ENCODE data around the gene TOP3B. TPM values are rescaled to one million over a fixed set of nuclear protein-coding genes. Genes with fewer than 3 reads are reported as not detected.

Gene TOP3B
- total RNA-seq, 1 experiment from 2014 or later = 68.6 TPM

DNA sequence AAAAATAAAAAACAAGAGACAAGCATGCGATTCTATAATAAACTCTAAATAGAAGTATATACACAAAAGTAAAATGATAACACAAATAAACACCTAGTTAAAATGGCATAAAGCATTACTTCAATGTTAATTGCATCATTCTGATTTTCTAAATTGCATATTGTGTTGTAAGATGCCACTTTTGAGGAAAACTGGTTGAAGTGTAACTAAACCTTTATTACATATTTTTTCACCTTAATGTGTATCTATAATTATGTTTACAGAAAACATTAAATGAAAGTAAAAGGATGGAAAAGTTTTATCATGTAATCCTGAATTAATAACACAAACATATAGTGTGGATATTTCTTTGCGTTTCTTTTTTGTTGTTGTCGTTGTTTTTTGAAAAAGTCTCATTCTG, 45.4 kb upstream of the TOP3B start:
- TF ChIP-seq CREM (CRISPR knock-in tag; IDR thresholded peaks at IDR 0.05) = no peak
- TF ChIP-seq NFYB (CRISPR knock-in tag; conservative IDR thresholded peaks at IDR 0.05; ENCODE audit: low read depth) = no peak
- TF ChIP-seq RORB (CRISPR knock-in tag; IDR thresholded peaks at IDR 0.05) = no peak
- TF ChIP-seq, protein P1, sequence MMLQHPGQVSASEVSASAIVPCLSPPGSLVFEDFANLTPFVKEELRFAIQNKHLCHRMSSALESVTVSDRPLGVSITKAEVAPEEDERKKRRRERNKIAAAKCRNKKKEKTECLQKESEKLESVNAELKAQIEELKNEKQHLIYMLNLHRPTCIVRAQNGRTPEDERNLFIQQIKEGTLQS (CRISPR knock-in tag; conservative IDR thresholded peaks at IDR 0.05) = no peak
- TF ChIP-seq EMX1 (CRISPR knock-in tag; IDR thresholded peaks at IDR 0.05) = no peak
- TF ChIP-seq NFE2L1 (CRISPR knock-in tag; IDR thresholded peaks at IDR 0.05) = no peak
- no peak for TF ChIP-seq MLX (CRISPR knock-in tag; IDR thresholded peaks at IDR 0.05)
- TF ChIP-seq, protein P2, sequence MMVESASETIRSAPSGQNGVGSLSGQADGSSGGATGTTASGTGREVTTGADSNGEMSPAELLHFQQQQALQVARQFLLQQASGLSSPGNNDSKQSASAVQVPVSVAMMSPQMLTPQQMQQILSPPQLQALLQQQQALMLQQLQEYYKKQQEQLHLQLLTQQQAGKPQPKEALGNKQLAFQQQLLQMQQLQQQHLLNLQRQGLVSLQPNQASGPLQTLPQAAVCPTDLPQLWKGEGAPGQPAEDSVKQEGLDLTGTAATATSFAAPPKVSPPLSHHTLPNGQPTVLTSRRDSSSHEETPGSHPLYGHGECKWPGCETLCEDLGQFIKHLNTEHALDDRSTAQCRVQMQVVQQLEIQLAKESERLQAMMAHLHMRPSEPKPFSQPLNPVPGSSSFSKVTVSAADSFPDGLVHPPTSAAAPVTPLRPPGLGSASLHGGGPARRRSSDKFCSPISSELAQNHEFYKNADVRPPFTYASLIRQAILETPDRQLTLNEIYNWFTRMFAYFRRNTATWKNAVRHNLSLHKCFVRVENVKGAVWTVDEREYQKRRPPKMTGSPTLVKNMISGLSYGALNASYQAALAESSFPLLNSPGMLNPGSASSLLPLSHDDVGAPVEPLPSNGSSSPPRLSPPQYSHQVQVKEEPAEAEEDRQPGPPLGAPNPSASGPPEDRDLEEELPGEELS (CRISPR knock-in tag; IDR thresholded peaks at IDR 0.05) = no peak
- no peak for TF ChIP-seq MXD4 (CRISPR knock-in tag; IDR thresholded peaks at IDR 0.05; ENCODE audit: borderline replicate concordance)
- peaks cover 96% of the 10 kb centered on the region for H3K27me3 Mint-ChIP-seq (ENCODE audit: low read depth)
- ChIA-PET CTCF (interaction anchor here (1.2 to 5.9 kb wide), 2 partner anchors 33 kb away, joined by 3 to 25 read pairs; no protein-coding TSS in a partner anchor), POLR2A (no interaction called here)
- no peak overlapping the region for H3K27ac Mint-ChIP-seq
- H3K4me1 Mint-ChIP-seq = peaks cover 17% of the 10 kb centered on the region
- no peaks in the 10 kb centered on the region for H3K36me3 Mint-ChIP-seq
- H3K9me3 Mint-ChIP-seq = no peaks in the 10 kb centered on the region
- no peak overlapping the region for H3K4me3 Mint-ChIP-seq
- no peak for DNase-seq (ENCODE audit: low spot score)
- no peak for ATAC-seq

GRCh38 chr22:22026157-22026831, 43.7 kb upstream of the TOP3B start:
- H3K9me3 Mint-ChIP-seq = no peaks in the 10 kb centered on the region
- ATAC-seq (no peak), DNase-seq (ENCODE audit: low spot score) (no peak)
- H3K36me3 Mint-ChIP-seq = no peaks in the 10 kb centered on the region
- TF ChIP-seq NR1H2 (CRISPR knock-in tag; IDR thresholded peaks at IDR 0.05) (no peak), FOXJ3 (CRISPR knock-in tag; IDR thresholded peaks at IDR 0.05; ENCODE audit: borderline replicate concordance) (no peak), ZNF532 (CRISPR knock-in tag; IDR thresholded peaks at IDR 0.05; ENCODE audit: borderline replicate concordance) (no peak), PRRX2 (CRISPR knock-in tag; IDR thresholded peaks at IDR 0.05) (no peak), ZNF317 (CRISPR knock-in tag; IDR thresholded peaks at IDR 0.05; ENCODE audit: borderline replicate concordance, low read depth) (no peak), KAT7 (CRISPR knock-in tag; IDR thresholded peaks at IDR 0.05; ENCODE audit: borderline replicate concordance) (no peak)
- TF ChIP-seq, protein P3, sequence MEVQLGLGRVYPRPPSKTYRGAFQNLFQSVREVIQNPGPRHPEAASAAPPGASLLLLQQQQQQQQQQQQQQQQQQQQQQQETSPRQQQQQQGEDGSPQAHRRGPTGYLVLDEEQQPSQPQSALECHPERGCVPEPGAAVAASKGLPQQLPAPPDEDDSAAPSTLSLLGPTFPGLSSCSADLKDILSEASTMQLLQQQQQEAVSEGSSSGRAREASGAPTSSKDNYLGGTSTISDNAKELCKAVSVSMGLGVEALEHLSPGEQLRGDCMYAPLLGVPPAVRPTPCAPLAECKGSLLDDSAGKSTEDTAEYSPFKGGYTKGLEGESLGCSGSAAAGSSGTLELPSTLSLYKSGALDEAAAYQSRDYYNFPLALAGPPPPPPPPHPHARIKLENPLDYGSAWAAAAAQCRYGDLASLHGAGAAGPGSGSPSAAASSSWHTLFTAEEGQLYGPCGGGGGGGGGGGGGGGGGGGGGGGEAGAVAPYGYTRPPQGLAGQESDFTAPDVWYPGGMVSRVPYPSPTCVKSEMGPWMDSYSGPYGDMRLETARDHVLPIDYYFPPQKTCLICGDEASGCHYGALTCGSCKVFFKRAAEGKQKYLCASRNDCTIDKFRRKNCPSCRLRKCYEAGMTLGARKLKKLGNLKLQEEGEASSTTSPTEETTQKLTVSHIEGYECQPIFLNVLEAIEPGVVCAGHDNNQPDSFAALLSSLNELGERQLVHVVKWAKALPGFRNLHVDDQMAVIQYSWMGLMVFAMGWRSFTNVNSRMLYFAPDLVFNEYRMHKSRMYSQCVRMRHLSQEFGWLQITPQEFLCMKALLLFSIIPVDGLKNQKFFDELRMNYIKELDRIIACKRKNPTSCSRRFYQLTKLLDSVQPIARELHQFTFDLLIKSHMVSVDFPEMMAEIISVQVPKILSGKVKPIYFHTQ (CRISPR knock-in tag; IDR thresholded peaks at IDR 0.05) = no peak
- ChIA-PET CTCF (interaction anchor here (1.0 kb wide), 1 partner anchor 34 kb away, joined by 3 read pairs; no protein-coding TSS in a partner anchor), POLR2A (no interaction called here)
- no peak overlapping the region for H3K4me3 Mint-ChIP-seq
- peaks cover 27% of the 10 kb centered on the region for H3K4me1 Mint-ChIP-seq
- H3K27me3 Mint-ChIP-seq (ENCODE audit: low read depth) = peaks cover 96% of the 10 kb centered on the region
- no peak overlapping the region for H3K27ac Mint-ChIP-seq
